ENCODE measurements around the gene TIGIT. TPM values are rescaled to one million over a fixed set of nuclear protein-coding genes. Genes with fewer than 3 reads are reported as not detected.

Gene TIGIT
- total and polyA plus RNA-seq, 2 experiments from 2014 or later, result 0.39 TPM; not detected in 1

DNA sequence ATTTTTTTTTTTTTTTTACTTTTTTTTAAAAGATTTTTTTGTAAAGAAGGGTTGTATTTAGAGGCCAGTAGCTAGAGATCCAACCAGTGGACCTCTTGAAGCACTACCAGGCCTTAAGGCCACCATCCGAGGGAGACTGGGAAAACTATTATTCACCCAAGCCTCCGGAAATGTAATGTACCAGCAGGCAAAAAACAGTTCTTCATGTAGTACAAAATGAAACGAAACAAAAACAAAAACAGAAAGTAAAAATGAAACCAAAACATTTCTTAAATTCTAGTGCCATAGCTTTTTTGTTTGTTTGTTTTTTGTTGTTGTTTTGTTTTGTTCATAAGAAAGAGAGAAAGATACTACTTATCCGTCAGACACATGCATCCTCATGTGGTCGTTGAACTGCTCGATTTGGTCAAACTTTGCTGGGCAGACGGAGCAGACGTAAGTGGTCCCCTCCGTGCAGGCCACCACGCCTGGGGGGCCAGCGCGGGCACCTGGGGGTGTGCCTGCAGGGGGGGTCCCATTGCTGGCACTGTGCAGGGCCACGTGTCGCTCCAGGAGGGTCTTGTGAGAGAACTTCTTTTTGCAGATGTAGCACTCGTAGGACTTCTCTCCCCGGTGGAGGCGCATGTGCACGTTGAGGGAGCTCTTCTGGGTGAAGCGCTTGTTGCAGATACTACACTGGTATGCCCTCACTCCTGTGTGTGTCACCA lies 45.0 kb downstream of the TIGIT start:
- no peaks in the 10 kb centered on the region for H3K79me2 ChIP-seq
- WGBS (ENCODE audit: low lambda C conversion rate, missing lambda C conversion rate), result 98% methylated on average over 19 of the region's 19 CpGs
- H3K9me2 ChIP-seq (replicated peaks; ENCODE audit: insufficient read depth), result no peaks in the 10 kb centered on the region
- DNase-seq (ENCODE audit: low spot score), result no peak
- H3K4me3 ChIP-seq, result no peak overlapping the region
- H2AFZ ChIP-seq, result no peak overlapping the region
- no peaks in the 10 kb centered on the region for H4K20me1 ChIP-seq (ENCODE audit: insufficient read depth, poor library complexity, severe bottlenecking)
- TF ChIP-seq, protein P1, sequence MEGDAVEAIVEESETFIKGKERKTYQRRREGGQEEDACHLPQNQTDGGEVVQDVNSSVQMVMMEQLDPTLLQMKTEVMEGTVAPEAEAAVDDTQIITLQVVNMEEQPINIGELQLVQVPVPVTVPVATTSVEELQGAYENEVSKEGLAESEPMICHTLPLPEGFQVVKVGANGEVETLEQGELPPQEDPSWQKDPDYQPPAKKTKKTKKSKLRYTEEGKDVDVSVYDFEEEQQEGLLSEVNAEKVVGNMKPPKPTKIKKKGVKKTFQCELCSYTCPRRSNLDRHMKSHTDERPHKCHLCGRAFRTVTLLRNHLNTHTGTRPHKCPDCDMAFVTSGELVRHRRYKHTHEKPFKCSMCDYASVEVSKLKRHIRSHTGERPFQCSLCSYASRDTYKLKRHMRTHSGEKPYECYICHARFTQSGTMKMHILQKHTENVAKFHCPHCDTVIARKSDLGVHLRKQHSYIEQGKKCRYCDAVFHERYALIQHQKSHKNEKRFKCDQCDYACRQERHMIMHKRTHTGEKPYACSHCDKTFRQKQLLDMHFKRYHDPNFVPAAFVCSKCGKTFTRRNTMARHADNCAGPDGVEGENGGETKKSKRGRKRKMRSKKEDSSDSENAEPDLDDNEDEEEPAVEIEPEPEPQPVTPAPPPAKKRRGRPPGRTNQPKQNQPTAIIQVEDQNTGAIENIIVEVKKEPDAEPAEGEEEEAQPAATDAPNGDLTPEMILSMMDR (IDR thresholded peaks at IDR 0.05; ENCODE audit: poor library complexity), result no peak
- TF ChIP-seq EZH2phosphoT487 (IDR thresholded peaks at IDR 0.05; ENCODE audit: low read depth, severe bottlenecking, unreplicated experiment), result no peak
- TF ChIP-seq EZH2 (IDR thresholded peaks at IDR 0.05; ENCODE audit: borderline replicate concordance), result no peak
- H3K9me3 ChIP-seq (ENCODE audit: low read depth), result no peaks in the 10 kb centered on the region
- no peak overlapping the region for H3K4me2 ChIP-seq
- H3K4me1 ChIP-seq (ENCODE audit: insufficient read depth), result no peaks in the 10 kb centered on the region
- no peak overlapping the region for H3K27ac ChIP-seq
- no peaks in the 10 kb centered on the region for H3K36me3 ChIP-seq (replicated peaks; ENCODE audit: insufficient read depth, low read depth)
- H3K27me3 ChIP-seq, result no peaks in the 10 kb centered on the region

DNA sequence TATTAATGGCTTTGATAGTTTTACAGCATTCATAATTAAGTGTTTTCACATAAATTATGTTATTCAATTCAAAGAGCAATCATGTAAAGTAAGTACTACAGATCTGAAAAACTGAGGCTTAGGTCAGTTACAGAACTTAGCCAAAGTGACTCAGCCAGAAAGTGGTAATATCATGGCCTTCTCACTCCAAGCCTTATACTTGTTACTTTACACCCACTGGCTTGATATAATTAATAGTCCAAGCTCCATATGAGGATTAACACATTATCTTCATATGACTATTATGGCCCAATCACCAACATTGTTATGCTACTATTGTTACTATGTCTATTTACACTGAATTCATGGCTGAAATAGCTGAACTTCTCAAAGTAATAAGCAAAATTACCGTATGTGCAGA lies 50.7 kb downstream of the TIGIT start:
- TF ChIP-seq EZH2phosphoT487 (IDR thresholded peaks at IDR 0.05; ENCODE audit: low read depth, severe bottlenecking, unreplicated experiment), result no peak

DNA sequence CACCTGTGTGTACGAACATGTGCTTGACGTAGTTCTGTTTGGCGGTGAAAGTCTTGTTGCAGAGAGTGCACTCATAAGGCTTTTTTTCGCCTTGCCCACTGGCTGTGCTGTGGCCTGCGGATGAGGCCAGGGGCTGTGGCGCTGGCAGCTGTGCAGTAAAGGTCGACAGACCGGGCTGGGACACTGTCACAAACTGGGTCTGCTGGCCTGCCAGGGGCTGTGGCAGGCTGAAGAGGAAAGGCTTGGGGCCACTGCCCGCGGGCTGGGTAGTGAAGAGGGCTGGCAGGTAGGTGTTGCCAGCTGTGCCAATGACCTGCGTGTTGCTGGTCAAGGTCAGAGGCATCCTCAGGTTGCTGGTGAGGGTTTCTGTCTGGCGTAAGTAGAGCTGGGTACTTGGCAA lies 56.4 kb downstream of the TIGIT start:
- Histone ChIP-seq H3K4me2 (no peak overlapping the region), H3K4me3 (no peak overlapping the region), H3K79me2 (no peaks in the 10 kb centered on the region), H3K4me1 (ENCODE audit: insufficient read depth) (no peaks in the 10 kb centered on the region), H2AFZ (no peak overlapping the region), H3K36me3 (replicated peaks; ENCODE audit: insufficient read depth, low read depth) (peaks cover 2% of the 10 kb centered on the region), H3K27me3 (no peaks in the 10 kb centered on the region), H3K9me2 (replicated peaks; ENCODE audit: insufficient read depth) (no peaks in the 10 kb centered on the region), H3K9me3 (ENCODE audit: low read depth) (no peaks in the 10 kb centered on the region), H4K20me1 (ENCODE audit: insufficient read depth, poor library complexity, severe bottlenecking) (no peaks in the 10 kb centered on the region), H3K27ac (no peak overlapping the region)
- TF ChIP-seq, protein P1 (IDR thresholded peaks at IDR 0.05; ENCODE audit: poor library complexity), result no peak
- TF ChIP-seq EZH2 (IDR thresholded peaks at IDR 0.05; ENCODE audit: borderline replicate concordance), result no peak
- no peak for DNase-seq (ENCODE audit: low spot score)
- WGBS (ENCODE audit: low lambda C conversion rate, missing lambda C conversion rate), result 98% methylated on average over 12 of the region's 12 CpGs

More for the DNA sequence above, 50.7 kb downstream of the TIGIT start:
- Histone ChIP-seq H3K4me1 (ENCODE audit: insufficient read depth) (no peaks in the 10 kb centered on the region), H3K79me2 (no peaks in the 10 kb centered on the region), H3K36me3 (replicated peaks; ENCODE audit: insufficient read depth, low read depth) (no peaks in the 10 kb centered on the region), H3K27ac (no peak overlapping the region), H3K9me3 (ENCODE audit: low read depth) (no peaks in the 10 kb centered on the region), H4K20me1 (ENCODE audit: insufficient read depth, poor library complexity, severe bottlenecking) (no peaks in the 10 kb centered on the region), H3K27me3 (no peaks in the 10 kb centered on the region), H3K9me2 (replicated peaks; ENCODE audit: insufficient read depth) (no peaks in the 10 kb centered on the region), H2AFZ (no peak overlapping the region), H3K4me3 (no peak overlapping the region), H3K4me2 (no peak overlapping the region)
- WGBS (ENCODE audit: low lambda C conversion rate, missing lambda C conversion rate), result 100% methylated on average over 1 of the region's 1 CpG
- DNase-seq (ENCODE audit: low spot score), result no peak

DNA sequence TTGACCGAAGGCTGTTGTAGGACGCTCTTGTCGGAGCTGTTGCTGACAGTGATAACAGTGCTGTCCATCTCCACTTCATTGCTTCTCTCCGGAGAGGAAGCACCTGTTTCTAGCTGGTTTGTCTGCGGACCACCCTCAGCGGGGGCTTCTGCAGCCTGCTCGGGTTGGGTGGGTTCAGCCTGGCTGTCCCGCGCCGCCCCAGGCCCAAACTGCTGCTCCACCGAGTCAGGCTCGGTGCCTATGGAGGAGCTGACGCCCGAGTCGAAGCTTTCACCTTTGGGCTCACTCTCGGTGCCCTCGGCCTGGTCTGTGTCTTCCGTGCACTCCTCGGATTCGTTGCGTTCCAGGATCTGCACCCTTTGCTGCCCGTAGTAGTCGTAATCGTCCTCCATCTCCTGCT lies 56.9 kb downstream of the TIGIT start:
- Histone ChIP-seq H3K4me1 (ENCODE audit: insufficient read depth) (no peaks in the 10 kb centered on the region), H3K27me3 (no peaks in the 10 kb centered on the region), H2AFZ (no peak overlapping the region), H3K9me2 (replicated peaks; ENCODE audit: insufficient read depth) (no peaks in the 10 kb centered on the region), H4K20me1 (ENCODE audit: insufficient read depth, poor library complexity, severe bottlenecking) (no peaks in the 10 kb centered on the region), H3K27ac (no peak overlapping the region), H3K36me3 (replicated peaks; ENCODE audit: insufficient read depth, low read depth) (peaks cover 2% of the 10 kb centered on the region), H3K9me3 (ENCODE audit: low read depth) (no peaks in the 10 kb centered on the region), H3K4me2 (no peak overlapping the region), H3K79me2 (no peaks in the 10 kb centered on the region), H3K4me3 (no peak overlapping the region)
- 98% methylated on average over 24 of the region's 24 CpGs for WGBS (ENCODE audit: low lambda C conversion rate, missing lambda C conversion rate)
- TF ChIP-seq EZH2 (IDR thresholded peaks at IDR 0.05; ENCODE audit: borderline replicate concordance), result no peak
- no peak for TF ChIP-seq EZH2phosphoT487 (IDR thresholded peaks at IDR 0.05; ENCODE audit: low read depth, severe bottlenecking, unreplicated experiment)
- TF ChIP-seq, protein P1 (IDR thresholded peaks at IDR 0.05; ENCODE audit: poor library complexity), result no peak
- no peak for DNase-seq (ENCODE audit: low spot score)

Data from hepatocyte (in vitro differentiated cells).